ENCODE measurements around the gene PIGZ. TPM values are rescaled to one million over a fixed set of nuclear protein-coding genes. Genes with fewer than 3 reads are reported as not detected.
"Not testable (repeated sequence)": the region's sequence is repeated elsewhere in the genome, so short reads cannot be mapped to it uniquely, and the experiment has no call there.

The PIGZ gene
- total RNA-seq, 1 experiment from 2014 or later, result 1.9 TPM

- DNase-seq (ENCODE audit: low read depth), result no peak
Measured at GRCh38 chr3:196949750-196950149, 18.9 kb downstream of the PIGZ start.

GRCh38 chr3:196949285-196949619 lies 19.4 kb downstream of the PIGZ start:
- no peak for DNase-seq (ENCODE audit: low read depth)

DNA sequence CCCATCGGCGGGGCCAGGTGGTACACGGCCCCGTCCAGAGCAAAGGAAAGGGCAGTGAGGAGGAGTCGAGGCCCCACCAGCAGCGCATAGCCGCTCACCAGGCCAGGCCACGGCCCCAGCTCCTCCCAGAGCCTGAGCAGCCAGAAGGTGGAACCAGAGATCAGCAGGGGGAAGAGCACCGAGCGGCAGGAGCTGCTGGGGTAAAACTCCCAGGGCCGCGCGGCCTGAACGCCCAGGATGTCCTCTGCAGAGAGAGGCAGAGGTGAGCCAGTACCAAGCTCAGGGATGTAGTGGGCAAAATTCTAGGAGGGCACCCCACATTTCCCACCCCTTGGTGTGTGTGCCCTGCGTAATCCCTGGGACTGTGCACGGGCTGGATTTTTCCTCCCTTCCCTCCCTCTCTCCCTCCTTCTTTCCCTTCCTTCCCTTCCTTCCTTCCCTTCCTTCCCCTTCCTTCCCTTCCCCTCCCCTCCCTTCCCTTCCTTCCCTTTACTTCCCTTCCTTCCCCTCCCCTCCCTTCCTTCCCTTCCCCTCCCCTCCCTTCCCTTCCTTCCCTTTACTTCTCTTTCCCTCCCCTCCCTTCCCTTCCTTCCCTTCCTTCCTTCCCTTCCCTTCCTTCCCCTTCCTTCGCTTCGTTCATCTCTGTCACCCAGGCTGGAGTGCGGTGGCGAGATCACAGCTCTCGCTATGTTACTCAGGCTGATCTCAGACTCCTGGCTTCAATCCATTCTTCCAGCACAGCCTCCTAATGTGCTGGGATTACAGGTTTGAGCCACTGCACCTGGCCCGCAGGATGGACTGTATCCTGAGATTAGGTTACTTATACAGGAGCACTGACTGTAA lies 20.0 kb downstream of the PIGZ start:
- DNase-seq (ENCODE audit: low read depth), result no peak

GRCh38 chr3:196947860-196948441 lies 20.7 kb downstream of the PIGZ start:
- no peak for DNase-seq (ENCODE audit: low read depth)

DNA sequence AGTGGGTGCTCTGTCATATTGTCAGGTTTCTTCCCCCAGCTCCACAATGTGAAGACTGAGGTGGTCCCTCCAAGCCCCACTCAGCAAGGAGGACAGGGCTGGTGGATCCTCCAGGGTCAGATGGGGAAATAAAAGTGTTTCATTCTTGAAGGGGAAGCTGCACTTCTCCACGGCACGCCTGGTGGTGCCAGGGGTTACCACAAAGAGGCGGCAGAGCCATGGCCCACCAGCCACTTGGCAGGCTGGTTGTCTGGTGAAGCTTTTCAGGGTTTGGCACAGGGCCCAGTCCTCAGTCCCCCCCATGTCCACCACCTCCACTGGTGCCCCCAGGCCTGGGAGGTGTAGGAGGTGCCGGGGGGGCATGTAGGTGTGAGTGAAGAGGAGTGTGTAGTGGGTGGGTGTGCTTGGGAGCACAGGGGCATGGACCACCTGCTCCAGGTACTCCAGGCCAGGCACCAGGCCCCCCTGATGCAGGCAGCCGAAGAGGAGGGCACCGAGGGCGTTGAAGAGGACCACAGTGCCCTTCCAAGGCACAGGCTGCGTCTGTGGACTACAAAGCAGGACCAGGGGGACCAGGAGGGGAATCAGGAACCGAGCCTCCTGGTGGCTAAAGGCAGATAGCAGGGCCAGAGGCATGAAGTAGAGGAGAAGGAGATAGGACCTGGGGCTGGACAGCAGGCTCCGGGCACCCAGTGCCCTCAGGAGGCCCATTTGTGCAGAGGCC lies 21.3 kb downstream of the PIGZ start:
- no peak for DNase-seq (ENCODE audit: low read depth)

DNA sequence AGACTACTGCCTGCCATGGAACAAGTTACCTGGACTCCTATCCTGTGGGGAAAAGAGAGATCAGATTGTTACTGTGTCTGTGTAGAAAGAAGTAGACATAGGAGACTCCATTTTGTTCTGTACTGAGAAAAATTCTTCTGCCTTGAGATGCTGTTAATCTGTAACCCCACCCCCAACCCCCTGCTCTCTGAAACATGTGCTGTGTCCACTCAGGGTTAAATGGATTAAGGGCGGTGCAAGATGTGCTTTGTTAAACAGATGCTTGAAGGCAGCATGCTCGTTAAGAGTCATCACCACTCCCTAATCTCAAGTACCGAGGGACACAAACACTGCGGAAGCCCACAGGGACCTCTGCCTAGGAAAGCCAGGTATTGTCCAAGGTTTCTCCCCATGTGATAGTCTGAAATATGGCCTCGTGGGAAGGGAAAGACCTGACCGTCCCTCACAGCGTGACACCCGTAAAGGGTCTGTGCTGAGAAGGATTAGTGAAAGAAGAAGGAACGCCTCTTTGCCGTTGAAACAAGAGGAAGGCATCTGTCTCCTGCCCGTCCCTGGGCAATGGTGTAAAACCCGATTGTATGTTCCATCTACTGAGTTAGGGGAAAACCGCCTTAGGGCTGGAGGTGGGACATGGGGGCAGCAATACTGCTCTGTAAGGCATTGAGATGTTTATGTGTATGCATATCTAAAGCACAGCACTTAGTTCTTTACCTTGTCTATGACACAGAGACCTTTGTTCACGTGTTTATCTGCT lies 24.4 kb downstream of the PIGZ start:
- not testable (repeated sequence) for DNase-seq (ENCODE audit: low read depth)

DNA sequence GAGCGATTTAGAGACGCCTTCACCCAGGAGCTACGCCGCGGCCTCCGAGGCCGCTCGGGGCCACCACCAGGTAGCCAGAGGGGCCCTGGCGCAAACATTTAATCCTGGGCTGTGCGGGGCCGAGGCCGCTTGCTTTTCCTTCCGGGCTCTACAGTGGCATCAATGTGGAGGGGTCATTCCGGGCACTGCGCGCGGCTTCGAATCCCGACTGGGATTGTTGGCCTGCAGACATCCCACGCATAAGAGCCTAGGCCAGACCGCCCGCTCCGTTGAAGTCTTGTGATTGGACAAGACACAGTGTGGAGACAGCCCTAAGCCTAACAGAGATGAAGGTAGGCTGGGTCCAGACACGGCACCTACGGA lies 25.7 kb downstream of the PIGZ start:
- DNase-seq (ENCODE audit: low read depth), result peak; percentile 21

- DNase-seq (ENCODE audit: low read depth), result peak; percentile 98
Measured at GRCh38 chr3:196942226-196942914, 26.3 kb downstream of the PIGZ start, which contains the start of gene NCBP2. TSS of gene NCBP2 (minus strand) at chr3:196942528. CDS start at chr3:196942503, 25 bp downstream.

GRCh38 chr3:196941729-196942225 lies 26.9 kb downstream of the PIGZ start:
- no peak for DNase-seq (ENCODE audit: low read depth)

GRCh38 chr3:196938576-196938975 lies 30.1 kb downstream of the PIGZ start:
- DNase-seq (ENCODE audit: low read depth), result no peak

DNA sequence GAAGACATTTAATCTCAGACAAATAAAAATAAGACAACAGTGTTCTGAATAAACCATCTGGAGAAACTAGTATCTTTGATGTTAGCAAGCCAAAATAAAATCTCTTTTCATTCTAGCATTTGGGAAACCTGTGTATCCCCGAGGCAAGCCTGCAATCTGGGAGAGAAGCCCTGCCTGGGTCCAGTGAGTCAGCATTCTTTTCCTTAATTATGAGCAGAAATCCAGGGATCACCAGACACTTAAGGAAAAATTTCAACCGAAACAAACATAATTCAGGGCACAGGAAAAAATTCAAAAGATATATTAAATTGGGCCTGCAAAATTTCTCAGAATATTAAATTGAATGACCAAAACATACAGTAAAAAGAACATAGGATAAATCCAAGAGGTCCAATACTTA lies 30.5 kb downstream of the PIGZ start:
- no peak for DNase-seq (ENCODE audit: low read depth)

DNA sequence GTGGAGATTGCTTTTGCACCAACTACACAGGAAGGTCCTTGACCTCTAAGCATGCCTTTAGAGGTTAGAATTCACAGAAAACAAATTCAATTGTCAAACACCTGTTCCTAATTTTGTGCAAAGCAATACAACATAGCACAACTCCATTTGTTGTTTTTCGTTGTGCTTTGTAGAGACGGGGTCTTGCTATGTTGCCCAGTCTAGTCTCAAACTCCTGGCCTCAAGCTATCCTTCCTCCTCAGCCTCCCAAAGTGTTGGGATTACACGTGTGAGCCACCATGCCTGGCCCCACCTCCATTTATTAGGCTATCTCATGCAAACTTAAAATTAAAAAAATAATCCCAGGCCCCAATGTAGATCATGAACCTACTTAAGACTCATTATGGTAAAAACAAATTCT lies 32.3 kb downstream of the PIGZ start:
- no peak for DNase-seq (ENCODE audit: low read depth)

- DNase-seq (ENCODE audit: low read depth), result no peak
Measured at GRCh38 chr3:196932600-196932999, 36.0 kb downstream of the PIGZ start.

DNA sequence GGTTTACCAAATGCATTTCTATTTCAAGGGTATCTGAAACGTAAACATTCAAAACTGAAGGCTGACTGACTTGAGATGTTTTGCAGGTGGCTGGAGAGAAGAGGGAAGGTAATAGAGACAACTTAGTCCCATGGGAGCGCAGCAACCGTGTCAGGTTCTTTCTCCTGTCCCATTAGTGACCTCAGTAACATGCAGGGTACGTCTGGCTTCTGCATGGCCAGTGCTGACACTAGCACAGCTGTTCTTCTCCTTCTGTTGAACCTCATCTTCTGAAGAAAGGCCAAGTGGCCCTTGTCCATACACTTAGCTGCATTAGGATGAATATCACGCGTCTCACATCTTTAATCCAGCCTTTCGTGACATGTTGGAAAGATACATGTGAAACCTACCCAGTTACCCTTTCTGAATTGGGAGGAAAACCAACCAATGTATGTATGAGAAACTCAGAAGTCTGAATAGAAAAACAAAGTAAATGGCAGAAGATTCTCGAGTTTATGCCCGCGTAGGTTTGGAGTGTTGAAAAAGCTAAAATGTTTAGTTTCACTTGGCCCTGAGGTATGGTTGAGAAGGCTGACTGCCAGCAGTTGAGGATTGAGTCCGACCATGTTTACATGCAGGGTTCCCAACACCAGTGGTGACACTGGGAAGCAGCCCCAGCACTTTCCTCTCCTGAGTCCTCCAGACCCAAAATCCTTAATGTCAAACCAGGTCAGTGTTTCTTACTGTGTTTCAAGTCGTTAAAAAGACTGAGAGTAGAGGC lies 36.6 kb downstream of the PIGZ start:
- DNase-seq (ENCODE audit: low read depth), result no peak

DNA sequence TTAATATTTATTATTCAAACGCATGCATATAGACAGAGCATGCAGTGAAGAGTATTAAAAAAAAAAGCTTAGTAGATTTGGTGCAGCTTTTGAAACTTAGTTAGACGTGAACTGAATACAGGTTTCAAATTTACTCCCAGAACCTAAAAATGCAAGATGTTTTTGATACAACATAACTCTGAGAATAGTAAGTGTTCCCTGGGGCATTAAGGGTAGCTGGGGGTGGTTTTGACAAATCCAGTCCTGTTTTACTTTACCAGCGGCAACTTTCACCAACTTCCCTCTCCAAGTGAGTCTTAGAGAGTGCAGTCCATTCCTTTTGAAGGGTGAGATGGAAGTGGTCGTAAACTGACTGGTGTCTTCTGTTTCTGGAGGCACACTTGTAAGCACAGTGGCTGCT lies 37.5 kb downstream of the PIGZ start:
- no peak for DNase-seq (ENCODE audit: low read depth)

- DNase-seq (ENCODE audit: low read depth), result no peak
Measured at GRCh38 chr3:196927571-196928453, 40.8 kb downstream of the PIGZ start.

GRCh38 chr3:196920733-196921132 lies 47.9 kb downstream of the PIGZ start:
- no peak for DNase-seq (ENCODE audit: low read depth)

- DNase-seq (ENCODE audit: low read depth), result no peak
Measured at GRCh38 chr3:196918968-196919367, 49.7 kb downstream of the PIGZ start.

GRCh38 chr3:196916995-196917394 lies 51.6 kb downstream of the PIGZ start:
- no peak for DNase-seq (ENCODE audit: low read depth)

DNA sequence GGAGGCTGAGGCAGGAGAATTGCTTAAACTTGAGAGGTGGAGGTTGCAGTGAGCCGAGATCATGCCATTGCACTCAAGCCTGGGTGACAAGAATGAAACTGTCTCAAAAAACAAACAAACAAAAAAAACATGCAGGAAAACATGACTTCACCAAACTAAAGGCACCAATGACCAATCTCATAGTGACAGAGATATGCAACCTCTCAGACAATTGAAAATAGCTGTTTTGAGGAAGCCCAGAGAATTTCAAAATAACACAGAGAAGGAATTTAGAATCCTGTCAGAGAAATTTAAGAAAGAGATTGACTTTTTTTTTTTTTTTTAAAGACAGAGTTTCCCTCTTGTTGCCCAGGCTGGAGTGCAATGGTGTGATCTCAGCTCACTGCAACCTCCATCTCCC lies 52.4 kb downstream of the PIGZ start:
- DNase-seq (ENCODE audit: low read depth), result no peak
